ENCODE results near the gene EPHB1.

GRCh38 chr3:135267487-135267886, 472.4 kb downstream of the EPHB1 start:
- TF ChIP-seq CTCF (IDR thresholded peaks at IDR 0.05): no peak
- no peak for TF ChIP-seq POLR2A (IDR thresholded peaks at IDR 0.05)
- no peak for TF ChIP-seq POLR2AphosphoS5 (IDR thresholded peaks at IDR 0.05)
